HepG2 (cell line): ENCODE data around the gene OGFOD3. TPM values are rescaled to one million over a fixed set of nuclear protein-coding genes. Genes with fewer than 3 reads are reported as not detected.

ENCODE experiments used
- ARID2 ChIP-seq: sonication (generic); formaldehyde crosslinking; IDR thresholded peaks from 2 replicates; pipeline ENCODE4 v1.8.1; 2022; ENCODE audit warnings: mild to moderate bottlenecking, missing genetic modification reagents, borderline replicate concordance
- GFI1 ChIP-seq: sonication (generic); formaldehyde crosslinking; IDR thresholded peaks from 2 replicates; pipeline ENCODE4 v1.5.0; 2020; ENCODE audit warnings: missing genetic modification reagents, mild to moderate bottlenecking, borderline replicate concordance
- HNRNPL ChIP-seq: fragments of 200-400 bp; formaldehyde crosslinking; IDR thresholded peaks from 2 replicates; pipeline ENCODE4 v1.6.1; 2017; ENCODE audit warnings: mild to moderate bottlenecking, low read depth, low read length
- KMT2A ChIP-seq: sonication (generic); formaldehyde crosslinking; IDR thresholded peaks from 2 replicates; pipeline ENCODE4 v1.4.0; 2020; ENCODE audit warnings: missing genetic modification reagents
- MED1 ChIP-seq: sonication (generic); formaldehyde crosslinking; IDR thresholded peaks from 2 replicates; pipeline ENCODE4 v1.4.0; 2020; ENCODE audit warnings: missing genetic modification reagents
- NCOA2 ChIP-seq: sonication (generic); formaldehyde crosslinking; IDR thresholded peaks from 2 replicates; pipeline ENCODE4 v1.8.0; 2022; ENCODE audit warnings: inconsistent platforms
- PLRG1 ChIP-seq: fragments of 450-650 bp; conservative IDR thresholded peaks from 2 replicates; pipeline ENCODE4 v1.6.1; 2016
- PRPF4 ChIP-seq: fragments of 200-400 bp; formaldehyde crosslinking; IDR thresholded peaks from 2 replicates; pipeline ENCODE4 v1.6.1; 2016; ENCODE audit warnings: low read length, low read depth; ENCODE audit not compliant: poor library complexity, severe bottlenecking
- RAD51 ChIP-seq: fragments of 450-650 bp; IDR thresholded peaks from 2 replicates; pipeline ENCODE4 v1.6.1; 2016; ENCODE audit warnings: borderline replicate concordance
- RNF2 ChIP-seq: fragments of 450-650 bp; conservative IDR thresholded peaks from 2 replicates; pipeline ENCODE4 v1.6.1; 2016; ENCODE audit warnings: low read depth
- SETDB1 ChIP-seq: sonication (generic); formaldehyde crosslinking; IDR thresholded peaks from 2 replicates; pipeline ENCODE4 v1.5.1; 2020; ENCODE audit warnings: missing genetic modification reagents, mild to moderate bottlenecking, borderline replicate concordance
- TEAD3 ChIP-seq: optimal IDR thresholded peaks from 2 replicates; pipeline ENCODE3; 2016; ENCODE audit warnings: borderline replicate concordance
- ZNF510 ChIP-seq: sonication (generic); formaldehyde crosslinking; IDR thresholded peaks from 2 replicates; pipeline ENCODE4 v1.4.0; 2020; ENCODE audit warnings: low read depth, mild to moderate bottlenecking, missing genetic modification reagents
- ZNF546 ChIP-seq: sonication (generic); formaldehyde crosslinking; conservative IDR thresholded peaks from 2 replicates; pipeline ENCODE4 v1.8.1; 2023; ENCODE audit warnings: mild to moderate bottlenecking, missing genetic modification reagents
- ZNF644 ChIP-seq: IDR thresholded peaks from 2 replicates; pipeline ENCODE4 v1.6.1; 2016; ENCODE audit warnings: low read depth
- ZNF768 ChIP-seq: sonication (generic); formaldehyde crosslinking; IDR thresholded peaks from 2 replicates; pipeline ENCODE4 v1.4.0; 2020; ENCODE audit warnings: missing genetic modification reagents
- ZNF879 ChIP-seq: sonication (generic); formaldehyde crosslinking; IDR thresholded peaks from 2 replicates; pipeline ENCODE4 v1.8.1; 2023; ENCODE audit warnings: missing genetic modification reagents
- polyA plus RNA-seq, 8 experiments: library from polyadenylated mRNA; depleted of rRNA in 3 of 8; stranded (reverse) in 7 of 8; unstranded in 1 of 8; fragments of >200 nt; fragmentation: Illumina TruSeq in 4 of 8; extraction: Trizol in 4 of 8; gene quantifications; 2 replicates each; pipeline versions ENCODE4 v1.2.1 to v1.2.3, GENCODE V29; 2011 to 2016; ENCODE audit warnings: low read depth in 4 of 8, missing spikeins in 1 of 8, mixed read lengths in 1 of 8; ENCODE audit not compliant: insufficient read depth in 1 of 8
- total RNA-seq, 5 experiments: library from RNA; depleted of rRNA; stranded (reverse); fragments of >200 nt; fragmentation: Illumina TruSeq; extraction: Trizol; gene quantifications; 2 replicates each; pipeline ENCODE4 v1.2.3, GENCODE V29; 2016; ENCODE audit warnings: low read depth in 1 of 5
- TF ChIP-seq, protein P1 (sequence below): sonication (generic); formaldehyde crosslinking; IDR thresholded peaks from 2 replicates; pipeline ENCODE4 v1.4.0; 2020; ENCODE audit warnings: missing genetic modification reagents
- TF ChIP-seq, protein P2 (sequence below): sonication (generic); formaldehyde crosslinking; IDR thresholded peaks from 2 replicates; pipeline ENCODE4 v1.8.0; 2022; ENCODE audit warnings: missing genetic modification reagents, mild to moderate bottlenecking, moderate library complexity, borderline replicate concordance
- TF ChIP-seq, protein P3 (sequence below): sonication (generic); formaldehyde crosslinking; IDR thresholded peaks from 2 replicates; pipeline ENCODE4 v1.4.0; 2020; ENCODE audit warnings: missing genetic modification reagents
- TF ChIP-seq, protein P4 (sequence below): sonication (generic); formaldehyde crosslinking; IDR thresholded peaks from 2 replicates; pipeline ENCODE4 v1.8.0; 2022; ENCODE audit warnings: mild to moderate bottlenecking, missing genetic modification reagents
- TF ChIP-seq, protein P5 (sequence below): sonication (generic); formaldehyde crosslinking; IDR thresholded peaks from 2 replicates; pipeline ENCODE4 v1.8.1; 2023; ENCODE audit warnings: mild to moderate bottlenecking, moderate library complexity, missing genetic modification reagents

The OGFOD3 gene
- total and polyA plus RNA-seq, 2 of the 13 experiments (the other 11 are each of a cell fraction or from before 2014, with no cell fraction given) = 40.0 to 42.1 TPM

DNA sequence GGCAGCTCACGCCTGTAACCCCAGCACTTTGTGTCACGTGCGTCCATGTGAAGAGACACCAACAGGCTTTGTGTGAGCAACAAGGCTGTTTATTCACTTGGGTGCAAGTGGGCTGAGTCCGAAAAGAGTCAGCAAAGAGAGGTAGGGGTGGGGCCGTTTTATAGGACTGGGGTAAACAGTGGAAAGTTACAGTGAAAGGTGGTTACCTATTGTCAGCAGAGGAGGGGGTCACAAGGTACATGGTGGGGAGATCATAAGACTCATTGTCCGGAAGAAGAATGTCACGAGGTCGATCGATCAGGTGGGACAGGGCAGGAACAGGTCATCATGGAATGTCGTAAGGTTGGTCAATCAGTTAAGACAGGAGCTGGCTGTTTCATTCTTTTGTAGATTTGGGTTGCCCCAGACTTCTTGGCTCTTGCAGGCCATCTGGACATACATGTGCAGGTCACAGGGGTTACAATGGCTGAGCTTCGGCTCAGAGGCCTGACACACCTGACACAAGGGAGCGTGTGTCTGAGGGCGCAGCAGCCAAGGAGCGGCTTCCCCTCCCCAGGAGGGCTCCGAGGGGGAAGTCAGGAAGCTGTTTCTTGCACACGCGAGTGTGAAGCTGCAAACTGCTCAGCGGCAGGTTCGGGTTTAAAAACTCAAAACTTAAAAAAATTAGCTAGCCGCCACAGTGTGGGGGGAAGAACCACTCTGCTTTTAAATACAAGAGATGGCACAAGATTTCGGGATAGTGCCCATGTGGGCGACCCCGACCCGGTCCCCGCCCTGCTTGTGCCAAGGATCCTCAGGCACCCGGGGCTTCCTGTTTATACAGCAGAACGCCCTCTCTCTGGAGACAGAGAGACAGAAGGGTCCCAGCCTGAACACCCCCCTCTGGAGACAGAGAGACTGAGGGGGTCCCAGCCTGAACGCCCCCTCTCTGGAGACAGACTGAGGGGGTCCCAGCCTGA lies 71.8 kb downstream of the OGFOD3 start (continued):
- TF ChIP-seq NCOA2 (CRISPR knock-in tag) = peak; percentile 99
- TF ChIP-seq, protein P1, sequence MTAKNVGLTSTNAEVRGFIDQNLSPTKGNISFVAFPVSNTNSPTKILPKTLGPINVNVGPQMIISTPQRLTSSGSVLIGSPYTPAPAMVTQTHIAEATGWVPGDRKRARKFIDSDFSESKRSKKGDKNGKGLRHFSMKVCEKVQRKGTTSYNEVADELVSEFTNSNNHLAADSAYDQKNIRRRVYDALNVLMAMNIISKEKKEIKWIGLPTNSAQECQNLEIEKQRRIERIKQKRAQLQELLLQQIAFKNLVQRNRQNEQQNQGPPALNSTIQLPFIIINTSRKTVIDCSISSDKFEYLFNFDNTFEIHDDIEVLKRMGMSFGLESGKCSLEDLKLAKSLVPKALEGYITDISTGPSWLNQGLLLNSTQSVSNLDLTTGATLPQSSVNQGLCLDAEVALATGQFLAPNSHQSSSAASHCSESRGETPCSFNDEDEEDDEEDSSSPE (CRISPR knock-in tag) = no peak; the same call in none of the 2 replicates
- TF ChIP-seq KMT2A = peak; percentile 84; the same call in 1 of the 2 replicates
- no peak; the same call in 1 of the 2 replicates for TF ChIP-seq SETDB1 (CRISPR knock-in tag)
- 0 out of 2 replicates have a peak, but pooled peaks have one; percentile 78 for TF ChIP-seq ZNF879 (CRISPR knock-in tag)
- peak; percentile 56 for TF ChIP-seq RNF2
- TF ChIP-seq, protein P2, sequence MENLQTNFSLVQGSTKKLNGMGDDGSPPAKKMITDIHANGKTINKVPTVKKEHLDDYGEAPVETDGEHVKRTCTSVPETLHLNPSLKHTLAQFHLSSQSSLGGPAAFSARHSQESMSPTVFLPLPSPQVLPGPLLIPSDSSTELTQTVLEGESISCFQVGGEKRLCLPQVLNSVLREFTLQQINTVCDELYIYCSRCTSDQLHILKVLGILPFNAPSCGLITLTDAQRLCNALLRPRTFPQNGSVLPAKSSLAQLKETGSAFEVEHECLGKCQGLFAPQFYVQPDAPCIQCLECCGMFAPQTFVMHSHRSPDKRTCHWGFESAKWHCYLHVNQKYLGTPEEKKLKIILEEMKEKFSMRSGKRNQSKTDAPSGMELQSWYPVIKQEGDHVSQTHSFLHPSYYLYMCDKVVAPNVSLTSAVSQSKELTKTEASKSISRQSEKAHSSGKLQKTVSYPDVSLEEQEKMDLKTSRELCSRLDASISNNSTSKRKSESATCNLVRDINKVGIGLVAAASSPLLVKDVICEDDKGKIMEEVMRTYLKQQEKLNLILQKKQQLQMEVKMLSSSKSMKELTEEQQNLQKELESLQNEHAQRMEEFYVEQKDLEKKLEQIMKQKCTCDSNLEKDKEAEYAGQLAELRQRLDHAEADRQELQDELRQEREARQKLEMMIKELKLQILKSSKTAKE (CRISPR knock-in tag) = peak; percentile 96
- peak; percentile 99 for TF ChIP-seq MED1 (CRISPR knock-in tag)
- TF ChIP-seq, protein P3, sequence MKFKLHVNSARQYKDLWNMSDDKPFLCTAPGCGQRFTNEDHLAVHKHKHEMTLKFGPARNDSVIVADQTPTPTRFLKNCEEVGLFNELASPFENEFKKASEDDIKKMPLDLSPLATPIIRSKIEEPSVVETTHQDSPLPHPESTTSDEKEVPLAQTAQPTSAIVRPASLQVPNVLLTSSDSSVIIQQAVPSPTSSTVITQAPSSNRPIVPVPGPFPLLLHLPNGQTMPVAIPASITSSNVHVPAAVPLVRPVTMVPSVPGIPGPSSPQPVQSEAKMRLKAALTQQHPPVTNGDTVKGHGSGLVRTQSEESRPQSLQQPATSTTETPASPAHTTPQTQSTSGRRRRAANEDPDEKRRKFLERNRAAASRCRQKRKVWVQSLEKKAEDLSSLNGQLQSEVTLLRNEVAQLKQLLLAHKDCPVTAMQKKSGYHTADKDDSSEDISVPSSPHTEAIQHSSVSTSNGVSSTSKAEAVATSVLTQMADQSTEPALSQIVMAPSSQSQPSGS = peak; percentile 97
- peak; percentile 83; the same call in 1 of the 2 replicates for TF ChIP-seq GFI1 (CRISPR knock-in tag)
- no peak for TF ChIP-seq PRPF4
- no peak; the same call in 1 of the 2 replicates for TF ChIP-seq ZNF546
- TF ChIP-seq ZNF510 (CRISPR knock-in tag) = peak; percentile 89; the same call in 1 of the 2 replicates
- TF ChIP-seq PLRG1 = no peak
- TF ChIP-seq ZNF644 (CRISPR knock-in tag) = 0 out of 2 replicates have a peak, but pooled peaks have one; percentile 19
- TF ChIP-seq, protein P4, sequence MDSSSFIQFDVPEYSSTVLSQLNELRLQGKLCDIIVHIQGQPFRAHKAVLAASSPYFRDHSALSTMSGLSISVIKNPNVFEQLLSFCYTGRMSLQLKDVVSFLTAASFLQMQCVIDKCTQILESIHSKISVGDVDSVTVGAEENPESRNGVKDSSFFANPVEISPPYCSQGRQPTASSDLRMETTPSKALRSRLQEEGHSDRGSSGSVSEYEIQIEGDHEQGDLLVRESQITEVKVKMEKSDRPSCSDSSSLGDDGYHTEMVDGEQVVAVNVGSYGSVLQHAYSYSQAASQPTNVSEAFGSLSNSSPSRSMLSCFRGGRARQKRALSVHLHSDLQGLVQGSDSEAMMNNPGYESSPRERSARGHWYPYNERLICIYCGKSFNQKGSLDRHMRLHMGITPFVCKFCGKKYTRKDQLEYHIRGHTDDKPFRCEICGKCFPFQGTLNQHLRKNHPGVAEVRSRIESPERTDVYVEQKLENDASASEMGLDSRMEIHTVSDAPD (CRISPR knock-in tag) = peak; percentile 90
- TF ChIP-seq, protein P5, sequence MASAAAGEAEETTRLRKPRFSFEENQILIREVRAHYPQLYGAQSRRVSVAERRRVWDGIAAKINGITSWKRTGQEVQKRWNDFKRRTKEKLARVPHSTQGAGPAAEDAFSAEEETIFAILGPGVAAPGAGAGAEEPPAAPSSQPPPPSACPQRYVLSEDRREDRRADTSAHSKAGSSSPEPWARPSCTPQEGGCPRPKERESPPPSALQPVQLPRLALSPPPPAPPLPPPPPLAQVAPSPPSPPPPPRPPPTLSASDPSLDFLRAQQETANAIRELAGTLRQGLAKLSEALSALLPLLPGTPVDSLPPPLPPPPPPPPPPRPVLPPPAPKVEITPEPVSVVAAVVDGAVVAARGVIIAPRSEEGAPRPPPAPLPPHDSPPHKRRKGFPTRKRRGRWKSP (CRISPR knock-in tag) = peak; percentile 63; the same call in 1 of the 2 replicates
- peak; percentile 99 for TF ChIP-seq TEAD3
- TF ChIP-seq ZNF768 (CRISPR knock-in tag) = no peak; the same call in 1 of the 2 replicates
- TF ChIP-seq HNRNPL = peak; percentile 81
- peak; percentile 61; the same call in 1 of the 2 replicates for TF ChIP-seq ARID2 (CRISPR knock-in tag)
- peak; percentile 97 for TF ChIP-seq RAD51
